ENCODE results near the gene SLC35F3.

- TF ChIP-seq CTCF (optimal IDR thresholded peaks at IDR 0.05 in 1 of 3, IDR thresholded peaks at IDR 0.05 in 1 of 3, conservative IDR thresholded peaks at IDR 0.05 in 1 of 3; ENCODE audit: extremely low read depth in 1 of 3, insufficient read depth in 2 of 3, low read length in 3 of 3): no peak
- no peak for TF ChIP-seq EZH2 (IDR thresholded peaks at IDR 0.05; ENCODE audit: low read length)
Observed at GRCh38 chr1:234143681-234144080, 239.2 kb downstream of the SLC35F3 start.
